Stimulated activated CD8-positive, alpha-beta memory T cell treated with anti-CD3 and anti-CD28 coated beads, Interleukin-4, amount 100 ng/mL, for 1 hour (primary cell): ENCODE data around the gene SHC1.

Experiments
- DNase-seq, 2 donors: peaks; one replicate each; pipeline ENCODE4 v3.0.0-alpha.2; 2020; ENCODE audit warnings: low read depth in 2 of 2, low spot score in 1 of 2

The SHC1 gene

DNA sequence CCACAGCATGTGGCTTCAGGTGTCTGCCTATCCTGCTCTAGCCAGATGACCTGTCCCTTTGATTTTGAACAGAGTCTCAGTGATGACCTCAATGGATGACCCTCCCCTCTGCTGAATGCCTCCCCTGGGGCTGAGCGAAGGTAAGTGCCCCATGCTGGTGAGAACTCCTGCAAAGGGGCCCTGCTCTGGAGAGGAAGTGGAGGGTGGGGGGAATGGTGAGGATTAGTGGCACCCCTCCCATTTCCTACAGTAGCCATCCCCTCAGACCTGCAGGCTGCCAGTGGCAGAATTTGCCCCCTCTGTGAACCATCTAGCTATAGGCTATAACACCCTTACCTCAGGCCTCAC lies 30.4 kb downstream of the SHC1 start:
- DNase-seq: no peak

- no peak for DNase-seq
Measured at GRCh38 chr1:154938604-154939399, 31.7 kb downstream of the SHC1 start.

GRCh38 chr1:154937988-154938386 lies 32.6 kb downstream of the SHC1 start:
- no peak for DNase-seq

GRCh38 chr1:154937085-154937987 lies 33.2 kb downstream of the SHC1 start:
- DNase-seq: peak; percentile 72 to 75

DNA sequence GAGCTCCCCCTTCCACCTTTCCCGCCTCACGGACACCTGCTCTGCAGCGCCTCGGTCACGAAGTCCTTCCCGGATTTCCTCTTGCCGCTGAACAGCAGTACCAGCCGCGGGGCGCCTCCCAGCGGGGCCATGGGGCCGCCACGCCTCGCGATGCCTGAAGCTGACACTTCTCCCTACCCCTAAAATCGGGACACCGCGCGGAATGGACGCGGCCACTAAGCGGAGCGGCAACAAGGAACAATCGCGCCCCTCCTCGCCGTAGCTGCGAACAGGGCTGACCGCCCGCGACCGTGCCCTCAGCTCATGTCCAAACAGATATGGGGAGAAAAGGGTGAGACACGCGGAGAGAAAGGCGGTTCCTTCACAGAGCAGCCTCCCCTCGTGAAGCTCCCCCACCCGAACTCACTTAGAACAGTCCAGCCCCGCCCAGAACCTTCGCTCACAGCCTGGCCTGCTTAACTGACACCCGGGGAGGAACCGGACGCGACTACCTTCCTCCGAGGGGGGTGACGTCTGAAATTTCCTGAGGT lies 33.9 kb downstream of the SHC1 start, which contains the start of gene PMVK:
PMVK (minus strand) TSS at position 165 of the 530 bp plus-strand sequence; CDS start at position 131, 34 bp downstream.
- peak; percentile 86 to 91 for DNase-seq

- DNase-seq: no peak
Measured at GRCh38 chr1:154935749-154936554, 34.6 kb downstream of the SHC1 start.

- no peak for DNase-seq
Measured at GRCh38 chr1:154934358-154934948, 36.1 kb downstream of the SHC1 start.

DNA sequence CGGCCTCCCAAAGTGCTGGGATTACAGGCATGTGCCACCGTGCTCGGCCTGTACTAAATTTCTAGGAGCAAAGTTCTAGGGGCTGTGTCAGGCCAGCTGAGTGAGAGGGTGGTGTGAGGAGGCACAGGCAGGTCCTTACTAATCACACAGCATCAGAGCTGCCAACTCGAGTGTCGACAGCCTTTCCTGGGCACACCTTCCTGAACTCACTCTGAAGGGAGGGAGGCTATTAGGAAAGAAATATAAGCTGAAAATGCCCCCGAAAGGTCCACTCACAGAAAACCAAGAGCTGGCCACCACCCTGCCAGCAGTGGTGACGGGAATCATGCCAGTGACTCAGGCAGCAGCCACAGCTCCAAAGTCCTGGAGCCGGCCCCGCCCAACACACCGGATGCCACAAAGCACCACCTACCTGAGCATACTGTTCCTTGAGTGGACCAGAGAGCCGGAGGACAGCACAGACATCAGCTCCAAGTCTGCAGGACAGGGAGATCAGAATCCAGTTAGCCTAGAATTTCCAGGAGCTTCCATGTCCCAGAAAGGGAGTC lies 38.5 kb downstream of the SHC1 start:
- DNase-seq: no peak

- DNase-seq: no peak
Measured at GRCh38 chr1:154926201-154926600, 44.3 kb downstream of the SHC1 start.

- DNase-seq: no peak
Measured at GRCh38 chr1:154925335-154926170, 45.0 kb downstream of the SHC1 start.

DNA sequence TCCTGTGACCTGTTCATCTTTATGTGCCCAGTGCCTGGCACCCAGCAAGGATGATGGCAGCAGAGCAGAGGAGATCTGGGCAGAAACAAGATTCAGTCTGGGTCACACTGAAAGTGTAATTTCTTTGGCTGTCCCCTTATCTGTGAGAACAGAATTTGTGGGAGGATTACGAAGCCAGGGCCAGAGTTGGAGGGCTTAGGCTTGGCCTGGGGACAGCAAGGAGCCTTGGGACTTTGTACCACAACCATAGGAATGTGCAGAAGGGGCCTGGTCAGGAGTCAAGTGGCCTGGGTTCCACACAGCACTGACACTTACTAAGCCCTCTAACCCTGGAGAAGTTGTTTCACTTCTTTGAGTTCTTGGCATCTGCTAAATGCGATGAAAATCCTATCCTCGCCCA lies 46.9 kb downstream of the SHC1 start:
- DNase-seq: no peak

DNA sequence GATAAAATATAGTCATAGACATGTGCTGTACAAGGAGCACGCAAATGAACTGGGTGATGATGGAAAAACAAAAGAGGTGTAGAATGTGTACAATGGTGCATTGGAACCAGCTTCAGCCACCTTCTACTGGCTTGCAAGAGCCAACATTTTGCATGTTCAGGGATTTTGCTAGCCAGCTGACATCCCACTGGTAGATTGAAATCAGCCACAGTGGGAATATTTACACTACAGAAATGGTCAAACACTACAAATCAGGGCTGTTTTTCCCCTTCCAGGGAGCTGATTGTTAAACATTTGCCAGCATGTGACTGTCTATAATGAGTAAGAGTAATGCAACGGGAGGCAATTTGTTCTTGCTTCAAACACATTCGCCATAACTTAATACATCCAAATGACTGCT lies 57.3 kb downstream of the SHC1 start:
- no peak for DNase-seq

- DNase-seq: no peak
Measured at GRCh38 chr1:154912755-154913154, 57.8 kb downstream of the SHC1 start.
